GM12872 (cell line): ENCODE results near the gene LOXL4.

Experiments
- TF ChIP-seq, protein P1 (sequence below): IDR thresholded peaks from 3 replicates; pipeline ENCODE4 v1.5.1; 2011; ENCODE audit warnings: low read depth, mild to moderate bottlenecking, low read length, moderate library complexity; ENCODE audit not compliant: insufficient read depth

Gene LOXL4

DNA sequence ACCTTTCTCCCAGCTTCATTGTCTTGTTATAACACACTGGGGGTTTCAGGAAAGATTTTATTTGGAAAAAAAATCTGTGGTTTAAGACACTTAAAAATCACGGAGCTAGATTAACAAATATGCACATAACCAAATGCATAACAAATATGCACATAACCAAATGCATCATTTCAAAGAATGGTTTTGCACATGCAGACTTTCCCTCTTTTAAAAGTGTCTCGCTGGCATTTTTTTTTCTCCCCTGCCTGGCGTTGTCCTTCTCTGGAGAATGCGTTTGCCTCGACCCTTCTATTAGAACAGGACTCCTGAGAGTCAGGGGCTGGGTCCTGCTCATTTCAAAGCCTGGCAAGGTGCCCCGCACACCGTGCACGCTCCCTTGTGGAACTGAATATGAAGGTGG is 42.7 kb upstream of the LOXL4 start:
- TF ChIP-seq, protein P1, sequence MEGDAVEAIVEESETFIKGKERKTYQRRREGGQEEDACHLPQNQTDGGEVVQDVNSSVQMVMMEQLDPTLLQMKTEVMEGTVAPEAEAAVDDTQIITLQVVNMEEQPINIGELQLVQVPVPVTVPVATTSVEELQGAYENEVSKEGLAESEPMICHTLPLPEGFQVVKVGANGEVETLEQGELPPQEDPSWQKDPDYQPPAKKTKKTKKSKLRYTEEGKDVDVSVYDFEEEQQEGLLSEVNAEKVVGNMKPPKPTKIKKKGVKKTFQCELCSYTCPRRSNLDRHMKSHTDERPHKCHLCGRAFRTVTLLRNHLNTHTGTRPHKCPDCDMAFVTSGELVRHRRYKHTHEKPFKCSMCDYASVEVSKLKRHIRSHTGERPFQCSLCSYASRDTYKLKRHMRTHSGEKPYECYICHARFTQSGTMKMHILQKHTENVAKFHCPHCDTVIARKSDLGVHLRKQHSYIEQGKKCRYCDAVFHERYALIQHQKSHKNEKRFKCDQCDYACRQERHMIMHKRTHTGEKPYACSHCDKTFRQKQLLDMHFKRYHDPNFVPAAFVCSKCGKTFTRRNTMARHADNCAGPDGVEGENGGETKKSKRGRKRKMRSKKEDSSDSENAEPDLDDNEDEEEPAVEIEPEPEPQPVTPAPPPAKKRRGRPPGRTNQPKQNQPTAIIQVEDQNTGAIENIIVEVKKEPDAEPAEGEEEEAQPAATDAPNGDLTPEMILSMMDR: no peak

GRCh38 chr10:98309366-98310355 is 41.7 kb upstream of the LOXL4 start:
- TF ChIP-seq, protein P1: peak; percentile 71

DNA sequence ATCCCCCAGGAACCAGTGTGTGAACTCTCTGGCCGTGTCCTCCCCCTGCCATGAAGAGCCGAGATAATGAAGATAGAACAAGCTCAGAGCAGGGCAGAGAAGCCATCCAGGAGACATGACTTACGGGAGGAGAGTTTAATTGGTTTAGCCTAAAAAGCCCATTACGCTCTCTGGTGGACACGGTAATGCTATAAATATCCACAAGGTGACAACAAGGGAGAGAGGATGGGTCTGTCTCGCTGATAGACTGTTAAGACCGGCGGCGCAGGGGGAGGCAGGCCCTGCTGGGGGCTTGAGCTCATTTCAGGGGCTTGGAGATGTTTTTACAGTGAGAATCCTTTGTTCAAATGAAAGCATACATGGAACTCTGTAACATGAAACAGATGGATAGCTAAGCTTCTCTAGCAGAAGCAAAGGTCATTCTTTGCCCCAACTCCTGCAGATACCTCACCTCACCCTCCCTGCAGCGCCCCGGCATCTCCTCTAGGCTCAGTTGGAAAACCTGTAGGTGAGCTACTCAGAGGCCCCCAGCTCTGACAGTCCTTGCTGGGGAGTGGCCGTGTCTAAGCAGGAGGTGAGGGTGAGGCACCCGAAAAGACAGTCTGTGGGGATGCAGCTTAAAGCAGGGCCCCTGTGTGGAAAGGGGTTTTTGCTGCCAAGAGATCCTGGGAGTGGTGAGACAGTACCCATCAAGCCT is 40.8 kb upstream of the LOXL4 start:
- TF ChIP-seq, protein P1: no peak

- TF ChIP-seq, protein P1: no peak
Observed at GRCh38 chr10:98307916-98308541, 40.0 kb upstream of the LOXL4 start.

DNA sequence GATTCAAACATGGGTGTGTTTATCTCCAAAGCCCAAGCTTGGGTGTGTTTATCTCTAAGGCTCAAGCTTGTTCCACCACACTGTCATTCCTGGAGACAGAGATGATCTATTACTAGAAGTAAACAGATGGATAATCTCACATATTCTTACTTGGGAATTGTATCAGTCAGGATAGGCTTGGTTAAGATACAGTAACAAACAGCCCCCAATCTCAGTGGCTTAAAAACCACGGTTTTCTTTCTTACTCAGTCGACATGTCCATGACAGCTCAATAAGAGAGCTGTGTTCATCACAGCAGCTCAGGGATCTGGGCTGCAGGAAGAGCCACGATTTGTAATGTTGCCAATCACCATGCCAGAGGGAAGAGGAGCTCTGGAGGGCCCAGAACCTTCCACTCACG is 38.5 kb upstream of the LOXL4 start:
- TF ChIP-seq, protein P1: no peak

DNA sequence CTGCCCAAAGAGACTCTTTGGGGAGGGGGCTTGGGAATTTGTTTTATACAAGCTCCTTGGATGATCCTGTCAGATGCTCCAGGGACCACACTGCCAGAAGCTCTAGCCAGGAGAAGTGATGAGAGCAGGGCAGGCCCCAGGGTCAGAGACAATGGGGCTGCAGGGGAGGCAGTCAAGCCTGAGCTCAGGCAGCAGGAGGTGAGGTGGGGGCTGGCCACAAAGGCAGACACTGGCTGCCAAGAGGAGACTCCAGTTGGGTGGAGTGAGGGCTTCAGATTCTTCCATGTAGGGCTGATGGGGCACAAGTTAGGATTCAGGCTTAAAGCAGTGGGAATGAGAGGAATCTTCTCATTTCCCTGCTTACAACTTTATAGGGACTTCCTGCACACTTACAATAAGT is 35.6 kb upstream of the LOXL4 start:
- TF ChIP-seq, protein P1: no peak
